ENCODE data around the gene CKAP4.

The CKAP4 gene

DNA sequence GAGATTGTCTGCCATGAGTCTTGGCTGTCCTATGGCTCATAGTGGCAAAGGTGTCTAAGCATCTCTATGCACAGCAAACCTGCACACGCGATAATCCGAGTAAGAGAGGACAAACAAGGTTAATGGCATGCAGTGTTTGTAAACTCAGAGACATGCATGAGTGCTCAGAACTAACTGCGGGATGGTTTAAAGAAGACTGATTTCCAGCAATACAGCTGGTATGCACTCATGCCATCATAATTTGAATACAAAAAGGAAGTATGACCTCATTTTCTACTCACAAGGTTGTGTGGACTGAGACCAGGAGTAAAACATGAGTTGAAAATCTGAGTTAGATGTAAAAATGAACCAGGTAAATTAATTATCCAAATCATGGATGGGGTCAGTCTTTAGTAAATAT lies 38.2 kb upstream of the CKAP4 start:
- H3K4me1 ChIP-seq (ENCODE audit: insufficient read depth, low read length): no peaks in the 10 kb centered on the region
- no peak overlapping the region for H3K27ac ChIP-seq (ENCODE audit: low read length)
- no peaks in the 10 kb centered on the region for H3K9me3 ChIP-seq (ENCODE audit: insufficient read depth, low read depth, low read length)
- H3K27me3 ChIP-seq (ENCODE audit: insufficient read depth, low read length): no peaks in the 10 kb centered on the region
- H3K4me3 ChIP-seq (ENCODE audit: low read length): no peak overlapping the region
- no peak overlapping the region for H3K9ac ChIP-seq (ENCODE audit: low read depth, low read length)
- no peaks in the 10 kb centered on the region for H3K36me3 ChIP-seq (ENCODE audit: insufficient read depth, low read depth, low read length)

- H3K4me1 ChIP-seq (ENCODE audit: insufficient read depth, low read length): no peaks in the 10 kb centered on the region
- no peak overlapping the region for H3K27ac ChIP-seq (ENCODE audit: low read length)
- no peak overlapping the region for H3K9ac ChIP-seq (ENCODE audit: low read depth, low read length)
- no peaks in the 10 kb centered on the region for H3K9me3 ChIP-seq (ENCODE audit: insufficient read depth, low read depth, low read length)
- no peaks in the 10 kb centered on the region for H3K36me3 ChIP-seq (ENCODE audit: insufficient read depth, low read depth, low read length)
- H3K27me3 ChIP-seq (ENCODE audit: insufficient read depth, low read length): no peaks in the 10 kb centered on the region
- no peak overlapping the region for H3K4me3 ChIP-seq (ENCODE audit: low read length)
Measured at GRCh38 chr12:106284358-106285105, 36.7 kb upstream of the CKAP4 start.

GRCh38 chr12:106282457-106283097 lies 34.8 kb upstream of the CKAP4 start:
- Histone ChIP-seq H3K9ac (ENCODE audit: low read depth, low read length) (no peak overlapping the region), H3K9me3 (ENCODE audit: insufficient read depth, low read depth, low read length) (no peaks in the 10 kb centered on the region), H3K27me3 (ENCODE audit: insufficient read depth, low read length) (no peaks in the 10 kb centered on the region), H3K36me3 (ENCODE audit: insufficient read depth, low read depth, low read length) (no peaks in the 10 kb centered on the region), H3K4me3 (ENCODE audit: low read length) (no peak overlapping the region), H3K27ac (ENCODE audit: low read length) (no peak overlapping the region), H3K4me1 (ENCODE audit: insufficient read depth, low read length) (no peaks in the 10 kb centered on the region)

GRCh38 chr12:106281804-106282203 lies 34.0 kb upstream of the CKAP4 start:
- H3K27ac ChIP-seq (ENCODE audit: low read length): no peak overlapping the region
- H3K9me3 ChIP-seq (ENCODE audit: insufficient read depth, low read depth, low read length): no peaks in the 10 kb centered on the region
- H3K36me3 ChIP-seq (ENCODE audit: insufficient read depth, low read depth, low read length): no peaks in the 10 kb centered on the region
- H3K27me3 ChIP-seq (ENCODE audit: insufficient read depth, low read length): no peaks in the 10 kb centered on the region
- no peak overlapping the region for H3K4me3 ChIP-seq (ENCODE audit: low read length)
- H3K9ac ChIP-seq (ENCODE audit: low read depth, low read length): no peak overlapping the region
- no peaks in the 10 kb centered on the region for H3K4me1 ChIP-seq (ENCODE audit: insufficient read depth, low read length)

DNA sequence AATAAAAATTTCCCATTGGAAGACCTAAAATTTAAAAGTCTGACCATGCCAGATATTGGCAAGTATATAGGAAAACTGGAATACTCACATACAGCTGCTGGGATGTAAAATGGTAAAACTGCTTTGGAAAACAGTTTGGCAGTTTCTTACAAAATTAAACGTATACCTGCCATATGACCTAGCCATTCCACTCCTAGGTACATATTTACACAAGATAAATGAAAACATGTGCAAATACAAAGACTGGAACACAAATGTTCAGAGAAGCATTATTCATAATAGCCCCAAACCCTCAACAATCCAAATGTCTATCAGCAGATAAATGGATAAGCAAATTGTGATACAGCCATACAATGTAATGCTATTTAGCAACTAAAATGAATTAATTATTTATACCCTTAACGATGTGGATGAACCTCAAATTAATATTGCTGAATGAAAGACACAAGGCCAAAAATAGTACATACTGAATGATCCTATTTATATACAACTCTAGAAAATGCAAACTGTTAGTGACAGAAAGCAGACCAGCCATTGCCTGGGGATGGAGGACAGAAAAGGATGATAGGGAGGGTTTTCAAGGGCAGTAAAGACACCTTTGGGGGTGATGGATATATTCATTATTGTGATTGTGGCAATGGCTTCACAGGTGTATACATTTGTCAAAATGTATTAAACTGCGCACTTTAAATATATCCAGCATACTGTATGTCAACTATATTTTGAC lies 33.4 kb upstream of the CKAP4 start:
- Histone ChIP-seq H3K4me1 (ENCODE audit: insufficient read depth, low read length) (no peaks in the 10 kb centered on the region), H3K9me3 (ENCODE audit: insufficient read depth, low read depth, low read length) (no peaks in the 10 kb centered on the region), H3K27me3 (ENCODE audit: insufficient read depth, low read length) (no peaks in the 10 kb centered on the region), H3K36me3 (ENCODE audit: insufficient read depth, low read depth, low read length) (no peaks in the 10 kb centered on the region), H3K9ac (ENCODE audit: low read depth, low read length) (no peak overlapping the region), H3K4me3 (ENCODE audit: low read length) (no peak overlapping the region), H3K27ac (ENCODE audit: low read length) (no peak overlapping the region)

- H3K9ac ChIP-seq (ENCODE audit: low read depth, low read length): no peak overlapping the region
- H3K27me3 ChIP-seq (ENCODE audit: insufficient read depth, low read length): no peaks in the 10 kb centered on the region
- H3K9me3 ChIP-seq (ENCODE audit: insufficient read depth, low read depth, low read length): no peaks in the 10 kb centered on the region
Measured at GRCh38 chr12:106280106-106280505, 32.3 kb upstream of the CKAP4 start.

DNA sequence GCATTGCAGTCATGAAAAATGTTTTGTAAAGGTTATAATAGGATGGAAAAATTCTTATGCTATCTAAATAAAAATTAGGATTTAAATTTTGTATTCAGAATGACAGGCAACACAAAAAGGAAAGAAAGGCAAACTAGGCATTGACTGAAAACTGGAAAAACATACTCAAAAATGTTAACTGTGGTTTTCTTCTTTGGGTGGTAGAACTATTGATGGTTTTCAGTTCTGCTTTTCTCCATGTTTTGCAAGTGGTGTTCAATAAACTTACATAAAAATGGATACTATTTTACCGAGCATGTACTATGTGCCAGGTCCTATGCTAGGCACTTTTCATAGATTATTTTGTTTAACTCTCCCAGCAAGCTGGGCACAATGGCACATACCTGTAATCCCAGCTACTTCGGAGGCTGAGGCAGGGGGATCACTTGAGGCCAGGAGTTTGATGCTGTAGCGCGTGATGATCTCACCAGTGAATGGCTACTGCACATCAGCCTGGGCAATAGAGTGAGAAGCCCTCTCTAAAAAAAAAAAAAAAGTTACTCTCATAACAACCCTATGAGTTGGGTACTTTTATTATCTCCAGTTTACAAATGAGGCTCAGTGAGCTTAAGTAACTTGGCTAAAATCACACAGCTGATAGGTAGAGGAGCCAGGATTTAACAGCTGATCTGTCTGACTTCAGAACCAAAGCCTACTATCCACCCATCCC lies 28.4 kb upstream of the CKAP4 start:
- Histone ChIP-seq H3K4me3 (ENCODE audit: low read length) (no peak overlapping the region), H3K27me3 (ENCODE audit: insufficient read depth, low read length) (no peaks in the 10 kb centered on the region)

More at GRCh38 chr12:106280106-106280505, 32.3 kb upstream of the CKAP4 start:
- Histone ChIP-seq H3K36me3 (ENCODE audit: insufficient read depth, low read depth, low read length) (no peaks in the 10 kb centered on the region), H3K4me3 (ENCODE audit: low read length) (no peak overlapping the region), H3K27ac (ENCODE audit: low read length) (no peak overlapping the region), H3K4me1 (ENCODE audit: insufficient read depth, low read length) (no peaks in the 10 kb centered on the region)

DNA sequence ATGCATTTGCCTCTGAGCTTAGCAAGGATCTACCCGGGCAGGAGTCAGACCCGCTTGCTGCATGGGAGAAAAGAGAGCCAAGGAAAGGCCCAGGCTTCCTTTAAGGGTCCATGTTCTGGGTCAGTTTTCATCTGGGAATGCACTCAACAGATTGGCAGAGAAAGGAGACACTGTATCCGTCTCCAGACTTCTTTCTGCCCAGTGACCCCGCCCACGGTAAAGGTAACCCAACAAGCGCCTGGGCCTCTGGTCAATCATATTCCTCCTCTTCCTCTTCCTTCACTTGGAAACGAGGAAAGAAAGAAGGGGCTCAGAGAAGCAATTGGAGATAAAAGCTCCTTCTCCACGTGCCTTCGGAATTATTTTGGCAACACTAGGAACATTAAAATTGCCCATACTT lies 27.6 kb upstream of the CKAP4 start:
- no peak overlapping the region for H3K27ac ChIP-seq (ENCODE audit: low read length)
- H3K9me3 ChIP-seq (ENCODE audit: insufficient read depth, low read depth, low read length): no peaks in the 10 kb centered on the region
- H3K9ac ChIP-seq (ENCODE audit: low read depth, low read length): no peak overlapping the region
- H3K4me3 ChIP-seq (ENCODE audit: low read length): no peak overlapping the region
- H3K27me3 ChIP-seq (ENCODE audit: insufficient read depth, low read length): no peaks in the 10 kb centered on the region
- H3K4me1 ChIP-seq (ENCODE audit: insufficient read depth, low read length): no peaks in the 10 kb centered on the region
- H3K36me3 ChIP-seq (ENCODE audit: insufficient read depth, low read depth, low read length): no peaks in the 10 kb centered on the region

More for the DNA sequence above, 28.4 kb upstream of the CKAP4 start:
- H3K27ac ChIP-seq (ENCODE audit: low read length): no peak overlapping the region
- H3K9ac ChIP-seq (ENCODE audit: low read depth, low read length): no peak overlapping the region
- no peaks in the 10 kb centered on the region for H3K4me1 ChIP-seq (ENCODE audit: insufficient read depth, low read length)
- H3K9me3 ChIP-seq (ENCODE audit: insufficient read depth, low read depth, low read length): no peaks in the 10 kb centered on the region
- no peaks in the 10 kb centered on the region for H3K36me3 ChIP-seq (ENCODE audit: insufficient read depth, low read depth, low read length)

DNA sequence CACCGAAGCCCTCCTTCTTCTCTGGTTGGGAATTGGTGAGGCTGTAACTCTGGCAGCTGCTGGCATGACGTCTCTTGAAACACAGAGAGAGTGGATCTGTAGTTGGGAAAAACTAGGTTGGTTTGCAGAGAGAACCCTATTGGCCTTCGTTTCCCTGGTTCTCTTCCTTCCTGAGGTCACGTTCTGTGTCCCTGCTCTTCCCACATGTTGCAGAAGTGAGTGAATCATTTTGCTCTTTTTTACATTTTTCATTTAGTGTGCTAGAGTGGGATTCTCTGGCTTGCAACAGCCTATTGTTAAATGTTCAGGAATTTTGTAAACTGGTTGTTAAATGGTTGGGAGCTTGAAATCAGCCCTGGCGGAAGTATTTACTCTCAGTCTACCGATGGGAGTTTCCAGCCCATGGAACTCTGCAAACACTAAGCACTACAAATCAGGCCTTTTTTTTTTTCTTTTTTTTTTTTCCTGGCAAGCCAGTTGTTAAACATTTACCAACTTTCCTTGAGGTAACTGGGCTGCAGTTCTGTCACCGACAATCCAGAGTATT lies 26.8 kb upstream of the CKAP4 start:
- Histone ChIP-seq H3K27ac (ENCODE audit: low read length) (no peak overlapping the region), H3K27me3 (ENCODE audit: insufficient read depth, low read length) (no peaks in the 10 kb centered on the region), H3K4me1 (ENCODE audit: insufficient read depth, low read length) (no peaks in the 10 kb centered on the region), H3K9me3 (ENCODE audit: insufficient read depth, low read depth, low read length) (no peaks in the 10 kb centered on the region), H3K9ac (ENCODE audit: low read depth, low read length) (no peak overlapping the region), H3K36me3 (ENCODE audit: insufficient read depth, low read depth, low read length) (no peaks in the 10 kb centered on the region), H3K4me3 (ENCODE audit: low read length) (no peak overlapping the region)

DNA sequence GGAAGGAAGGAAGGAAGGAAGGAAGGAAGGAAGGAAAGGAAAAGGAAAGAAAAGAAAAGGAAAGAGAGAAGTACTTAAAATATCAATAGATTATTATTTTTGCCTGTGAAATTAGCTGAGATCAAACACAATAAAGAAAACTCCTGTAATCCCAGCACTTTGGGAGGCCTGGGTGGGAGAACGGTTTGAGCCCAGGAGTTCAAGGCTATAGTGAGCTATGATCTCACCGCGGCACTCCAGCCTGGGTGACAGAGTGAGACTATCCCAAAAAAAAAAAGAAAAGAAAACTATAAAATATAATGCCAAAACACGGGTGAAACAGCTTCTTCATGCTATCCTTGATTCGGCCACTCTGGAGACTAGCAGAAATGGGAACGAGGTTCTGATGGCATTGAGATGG lies 26.2 kb upstream of the CKAP4 start:
- Histone ChIP-seq H3K9me3 (ENCODE audit: insufficient read depth, low read depth, low read length) (no peaks in the 10 kb centered on the region), H3K4me3 (ENCODE audit: low read length) (no peak overlapping the region), H3K9ac (ENCODE audit: low read depth, low read length) (no peak overlapping the region), H3K36me3 (ENCODE audit: insufficient read depth, low read depth, low read length) (no peaks in the 10 kb centered on the region), H3K27me3 (ENCODE audit: insufficient read depth, low read length) (no peaks in the 10 kb centered on the region), H3K27ac (ENCODE audit: low read length) (no peak overlapping the region), H3K4me1 (ENCODE audit: insufficient read depth, low read length) (no peaks in the 10 kb centered on the region)

DNA sequence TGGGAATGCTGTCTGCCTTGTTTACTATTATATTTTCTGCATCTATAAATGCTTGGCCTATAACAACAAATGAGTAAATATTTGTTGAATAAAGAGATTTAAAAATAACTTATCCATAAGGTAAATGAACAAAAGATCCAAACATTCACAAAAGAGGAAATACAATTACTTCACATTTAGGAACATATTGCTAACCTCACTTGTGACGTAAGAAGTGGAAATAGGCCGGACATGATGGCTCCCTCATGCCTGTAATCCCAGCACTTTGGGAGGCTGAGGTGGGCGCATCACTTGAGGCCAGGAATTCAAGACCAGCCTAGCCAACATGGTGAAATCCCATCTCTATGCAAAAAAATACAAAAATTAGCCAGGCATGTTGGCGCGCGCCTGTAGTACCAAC lies 25.7 kb upstream of the CKAP4 start:
- no peak overlapping the region for H3K4me3 ChIP-seq (ENCODE audit: low read length)
- no peaks in the 10 kb centered on the region for H3K36me3 ChIP-seq (ENCODE audit: insufficient read depth, low read depth, low read length)
- H3K27ac ChIP-seq (ENCODE audit: low read length): no peak overlapping the region
- H3K4me1 ChIP-seq (ENCODE audit: insufficient read depth, low read length): no peaks in the 10 kb centered on the region
- H3K9ac ChIP-seq (ENCODE audit: low read depth, low read length): no peak overlapping the region
- H3K27me3 ChIP-seq (ENCODE audit: insufficient read depth, low read length): no peaks in the 10 kb centered on the region
- H3K9me3 ChIP-seq (ENCODE audit: insufficient read depth, low read depth, low read length): no peaks in the 10 kb centered on the region

Measured in iPS-20b (cell line).